SK-N-SH treated with all-trans-retinoic acid at 6 μM for 48 hours (cell line): ENCODE measurements around the gene SCD5.

Experiments used
- ATAC-seq: fragments of 200-7000 bp; cut with Tn5 transposase; 3 replicates; pipeline ENCODE4 v1.9.1; 2020; ENCODE audit warnings: mild to moderate bottlenecking, moderate library complexity
- ARNTL ChIP-seq: fragments of 450-650 bp; formaldehyde crosslinking; IDR thresholded peaks from 2 replicates; pipeline ENCODE4 v1.5.0; 2020; ENCODE audit warnings: low read depth, mild to moderate bottlenecking, moderate library complexity, borderline replicate concordance
- BACH2 ChIP-seq: fragments of 250-450 bp; sonication (Bioruptor Pico); IDR thresholded peaks from 2 replicates; pipeline ENCODE4 v1.9.0; 2021; ENCODE audit warnings: mild to moderate bottlenecking, borderline replicate concordance
- CSDC2 ChIP-seq: fragments of 250-450 bp; sonication (Bioruptor Pico); IDR thresholded peaks from 2 replicates; pipeline ENCODE4 v1.5.0; 2020; ENCODE audit warnings: mild to moderate bottlenecking, moderate library complexity
- CSRNP3 ChIP-seq: fragments of 250-450 bp; sonication (Bioruptor Pico); IDR thresholded peaks from 2 replicates; pipeline ENCODE4 v1.5.1; 2021; ENCODE audit warnings: mild to moderate bottlenecking, moderate library complexity
- ESRRG ChIP-seq: fragments of 250-450 bp; sonication (Bioruptor Pico); IDR thresholded peaks from 2 replicates; pipeline ENCODE4 v1.6.1; 2021; ENCODE audit warnings: mild to moderate bottlenecking
- GLIS3 ChIP-seq: fragments of 250-450 bp; sonication (Bioruptor Pico); IDR thresholded peaks from 2 replicates; pipeline ENCODE4 v1.5.0; 2020; ENCODE audit warnings: mild to moderate bottlenecking, moderate library complexity
- ISL1 ChIP-seq: fragments of 250-450 bp; sonication (Bioruptor Pico); IDR thresholded peaks from 2 replicates; pipeline ENCODE4 v2.1.2; 2022; ENCODE audit warnings: mild to moderate bottlenecking, moderate library complexity
- OSR1 ChIP-seq: fragments of 250-450 bp; sonication (Bioruptor Pico); IDR thresholded peaks from 2 replicates; pipeline ENCODE4 v1.8.0; 2022; ENCODE audit warnings: moderate library complexity, mild to moderate bottlenecking, inconsistent platforms
- PPARA ChIP-seq: fragments of 250-450 bp; sonication (Bioruptor Pico); IDR thresholded peaks from 2 replicates; pipeline ENCODE4 v1.5.0; 2020; ENCODE audit warnings: mild to moderate bottlenecking, borderline replicate concordance
- RARB ChIP-seq: fragments of 250-450 bp; sonication (Bioruptor Pico); IDR thresholded peaks from 2 replicates; pipeline ENCODE4 v1.8.0; 2021; ENCODE audit warnings: mild to moderate bottlenecking, moderate library complexity
- SNAI2 ChIP-seq: fragments of 250-450 bp; sonication (Bioruptor Pico); IDR thresholded peaks from 2 replicates; pipeline ENCODE4 v1.5.0; 2020; ENCODE audit warnings: mild to moderate bottlenecking, moderate library complexity
- TCF4 ChIP-seq: fragments of 250-450 bp; sonication (Bioruptor Pico); IDR thresholded peaks from 2 replicates; pipeline ENCODE4 v1.8.0; 2021; ENCODE audit warnings: mild to moderate bottlenecking, moderate library complexity, borderline replicate concordance
- TOX ChIP-seq: fragments of 250-450 bp; sonication (Bioruptor Pico); IDR thresholded peaks from 2 replicates; pipeline ENCODE4 v1.8.0; 2021; ENCODE audit warnings: mild to moderate bottlenecking, moderate library complexity, borderline replicate concordance
- TSHZ2 ChIP-seq: fragments of 250-450 bp; sonication (Bioruptor Pico); IDR thresholded peaks from 2 replicates; pipeline ENCODE4 v1.5.0; 2020; ENCODE audit warnings: mild to moderate bottlenecking, moderate library complexity
- ZC3H10 ChIP-seq: fragments of 250-450 bp; sonication (Bioruptor Pico); IDR thresholded peaks from 2 replicates; pipeline ENCODE4 v1.5.1; 2021; ENCODE audit warnings: mild to moderate bottlenecking, moderate library complexity
- ZFP30 ChIP-seq: fragments of 450-650 bp; formaldehyde crosslinking; IDR thresholded peaks from 2 replicates; pipeline ENCODE4 v1.5.0; 2022; ENCODE audit warnings: mild to moderate bottlenecking, moderate library complexity
- ZNF565 ChIP-seq: fragments of 450-650 bp; formaldehyde crosslinking; conservative IDR thresholded peaks from 2 replicates; pipeline ENCODE4 v1.5.0; 2020; ENCODE audit warnings: low read depth, mild to moderate bottlenecking, moderate library complexity
- ZNF70 ChIP-seq: fragments of 450-650 bp; formaldehyde crosslinking; IDR thresholded peaks from 2 replicates; pipeline ENCODE4 v1.5.0; 2020; ENCODE audit warnings: mild to moderate bottlenecking, moderate library complexity
- ZNF8 ChIP-seq: fragments of 450-650 bp; formaldehyde crosslinking; IDR thresholded peaks from 2 replicates; pipeline ENCODE4 v1.5.0; 2020; ENCODE audit warnings: mild to moderate bottlenecking, moderate library complexity
- TF ChIP-seq, protein P1 (sequence below): fragments of 250-450 bp; sonication (Bioruptor Pico); IDR thresholded peaks from 2 replicates; pipeline ENCODE4 v1.8.0; 2021; ENCODE audit warnings: low read depth, mild to moderate bottlenecking, moderate library complexity, borderline replicate concordance

SCD5 gene

GRCh38 chr4:82694892-82695291, 103.7 kb downstream of the SCD5 start:
- no peak for TF ChIP-seq ESRRG (CRISPR knock-in tag)
- TF ChIP-seq TCF4 (CRISPR knock-in tag): no peak
- TF ChIP-seq, protein P1, sequence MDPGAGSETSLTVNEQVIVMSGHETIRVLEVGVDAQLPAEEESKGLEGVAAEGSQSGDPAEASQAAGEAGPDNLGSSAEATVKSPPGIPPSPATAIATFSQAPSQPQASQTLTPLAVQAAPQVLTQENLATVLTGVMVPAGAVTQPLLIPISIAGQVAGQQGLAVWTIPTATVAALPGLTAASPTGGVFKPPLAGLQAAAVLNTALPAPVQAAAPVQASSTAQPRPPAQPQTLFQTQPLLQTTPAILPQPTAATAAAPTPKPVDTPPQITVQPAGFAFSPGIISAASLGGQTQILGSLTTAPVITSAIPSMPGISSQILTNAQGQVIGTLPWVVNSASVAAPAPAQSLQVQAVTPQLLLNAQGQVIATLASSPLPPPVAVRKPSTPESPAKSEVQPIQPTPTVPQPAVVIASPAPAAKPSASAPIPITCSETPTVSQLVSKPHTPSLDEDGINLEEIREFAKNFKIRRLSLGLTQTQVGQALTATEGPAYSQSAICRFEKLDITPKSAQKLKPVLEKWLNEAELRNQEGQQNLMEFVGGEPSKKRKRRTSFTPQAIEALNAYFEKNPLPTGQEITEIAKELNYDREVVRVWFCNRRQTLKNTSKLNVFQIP (CRISPR knock-in tag): no peak
- no peak for TF ChIP-seq CSRNP3
- no peak for TF ChIP-seq SNAI2
- no peak for TF ChIP-seq ARNTL
- TF ChIP-seq, all 23 proteins: peak for 0
- ATAC-seq: no peak

- TF ChIP-seq ARNTL: no peak
- TF ChIP-seq GLIS3 (CRISPR knock-in tag): no peak
- TF ChIP-seq ZNF70: no peak
- TF ChIP-seq ZC3H10: no peak
- no peak for TF ChIP-seq TCF4 (CRISPR knock-in tag)
- no peak for TF ChIP-seq CSRNP3
- TF ChIP-seq TSHZ2 (CRISPR knock-in tag): no peak
- TF ChIP-seq ESRRG (CRISPR knock-in tag): no peak
- no peak for TF ChIP-seq ISL1
- TF ChIP-seq, protein P1 (CRISPR knock-in tag): no peak
- no peak for TF ChIP-seq ZFP30
- no peak for TF ChIP-seq ZNF565 (CRISPR knock-in tag)
- no peak for TF ChIP-seq TOX (CRISPR knock-in tag)
- no peak for TF ChIP-seq ZNF8 (CRISPR knock-in tag)
- TF ChIP-seq OSR1 (CRISPR knock-in tag): no peak
- no peak for TF ChIP-seq PPARA
- TF ChIP-seq CSDC2: no peak
- no peak for TF ChIP-seq RARB
- no peak for ATAC-seq
These were observed 104.5 kb downstream of the SCD5 start for GRCh38 chr4:82694046-82694445.

DNA sequence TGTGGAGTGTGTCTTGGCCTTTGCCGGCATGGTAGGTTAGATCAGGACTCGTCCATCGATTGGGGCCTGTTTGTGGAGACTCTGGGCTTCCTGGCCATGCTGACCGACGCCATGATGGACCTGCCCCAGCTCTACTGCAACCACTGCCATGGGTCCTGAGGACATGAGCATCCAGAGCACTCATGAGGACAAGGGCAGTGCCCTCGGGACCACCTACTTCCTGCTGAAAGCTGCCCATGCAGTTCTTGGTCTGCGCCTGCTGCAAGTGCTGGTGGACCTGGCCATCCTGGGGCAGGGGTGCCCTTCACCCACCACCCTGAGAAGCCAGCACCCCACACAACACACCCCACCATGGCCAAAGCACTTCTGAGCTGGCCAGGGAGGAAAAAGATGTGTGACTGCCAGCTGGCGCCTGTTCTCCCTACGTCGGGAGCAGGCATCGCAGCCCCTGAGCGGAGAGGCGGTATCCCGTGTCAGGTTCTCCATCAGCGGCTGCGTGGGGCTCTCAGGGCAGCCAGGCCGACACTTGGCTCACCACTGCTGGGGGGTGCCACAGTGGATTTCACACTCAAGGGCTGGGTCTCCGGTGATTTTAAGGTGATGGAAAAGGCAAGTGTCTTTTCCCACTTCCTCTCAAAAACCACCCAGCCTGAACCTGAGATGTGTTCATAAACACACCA, 106.4 kb downstream of the SCD5 start:
- TF ChIP-seq BACH2 (CRISPR knock-in tag) (no peak), ZNF565 (CRISPR knock-in tag) (no peak), ESRRG (CRISPR knock-in tag) (no peak), RARB (no peak), TSHZ2 (CRISPR knock-in tag) (no peak), SNAI2 (no peak), ISL1 (no peak)
- ATAC-seq: no peak
